ENCODE data around the gene FAT3. TPM values are rescaled to one million over a fixed set of nuclear protein-coding genes. Genes with fewer than 3 reads are reported as not detected.
A peak's percentile ranks its signal among the peaks of the same experiment; 100 is the strongest.

FAT3 gene
- 1.4 and 1.7 TPM in 2 replicates for total RNA-seq

DNA sequence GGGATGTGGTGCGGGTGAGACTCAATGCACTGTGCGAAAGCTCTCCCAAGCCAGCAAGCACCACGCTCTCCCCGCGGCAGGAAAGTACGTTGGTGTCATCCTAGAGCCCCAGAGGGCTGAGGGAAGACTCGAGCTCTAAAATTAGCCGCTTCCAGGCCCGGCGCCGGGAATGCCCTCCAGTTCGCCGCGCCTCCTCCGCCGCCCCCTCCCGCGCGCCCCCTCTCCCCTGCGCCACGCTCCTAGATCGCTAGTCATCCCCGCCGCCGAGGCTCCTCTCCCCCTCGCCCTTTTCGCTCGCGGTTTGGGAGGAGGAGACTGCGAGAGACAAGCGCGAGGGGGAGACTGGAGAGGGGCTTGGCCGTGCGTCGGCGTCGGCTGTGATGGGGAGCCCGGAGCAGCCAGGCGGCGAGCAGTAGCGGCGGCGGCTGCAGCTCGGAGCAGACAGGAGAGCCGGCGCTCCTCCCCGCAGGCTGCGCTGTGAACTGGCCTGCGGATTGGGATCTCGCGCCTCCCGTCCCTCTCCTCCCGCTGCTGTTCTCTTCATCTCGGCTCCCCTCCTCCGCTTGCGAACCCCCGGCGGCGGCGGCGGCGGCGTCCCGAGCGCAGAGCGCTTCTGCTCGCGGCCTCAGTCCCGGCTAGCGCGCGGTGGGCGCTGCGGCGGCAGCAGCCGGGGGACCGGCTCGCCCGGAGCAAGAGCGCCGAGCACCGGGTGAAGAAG lies at the start of gene FAT3:
FAT3 (plus strand) TSS at position 412 of the 718 bp plus-strand sequence. CDS start 127,295 bp downstream, outside the sequence.
- H3K27me3 ChIP-seq (ENCODE audit: control insufficient read depth, insufficient read depth, low read length): peaks cover 25% of the 10 kb centered on the region
- H3K4me3 ChIP-seq (ENCODE audit: low read depth, low read length): peak within 1 kb of the TSS; percentile 44
- DNase-seq (ENCODE audit: low read depth): no peak
- TF ChIP-seq, protein P1, sequence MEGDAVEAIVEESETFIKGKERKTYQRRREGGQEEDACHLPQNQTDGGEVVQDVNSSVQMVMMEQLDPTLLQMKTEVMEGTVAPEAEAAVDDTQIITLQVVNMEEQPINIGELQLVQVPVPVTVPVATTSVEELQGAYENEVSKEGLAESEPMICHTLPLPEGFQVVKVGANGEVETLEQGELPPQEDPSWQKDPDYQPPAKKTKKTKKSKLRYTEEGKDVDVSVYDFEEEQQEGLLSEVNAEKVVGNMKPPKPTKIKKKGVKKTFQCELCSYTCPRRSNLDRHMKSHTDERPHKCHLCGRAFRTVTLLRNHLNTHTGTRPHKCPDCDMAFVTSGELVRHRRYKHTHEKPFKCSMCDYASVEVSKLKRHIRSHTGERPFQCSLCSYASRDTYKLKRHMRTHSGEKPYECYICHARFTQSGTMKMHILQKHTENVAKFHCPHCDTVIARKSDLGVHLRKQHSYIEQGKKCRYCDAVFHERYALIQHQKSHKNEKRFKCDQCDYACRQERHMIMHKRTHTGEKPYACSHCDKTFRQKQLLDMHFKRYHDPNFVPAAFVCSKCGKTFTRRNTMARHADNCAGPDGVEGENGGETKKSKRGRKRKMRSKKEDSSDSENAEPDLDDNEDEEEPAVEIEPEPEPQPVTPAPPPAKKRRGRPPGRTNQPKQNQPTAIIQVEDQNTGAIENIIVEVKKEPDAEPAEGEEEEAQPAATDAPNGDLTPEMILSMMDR (IDR thresholded peaks at IDR 0.05; ENCODE audit: insufficient read depth, low read length, poor library complexity, severe bottlenecking): no peak
- no peaks in the 10 kb centered on the region for H3K36me3 ChIP-seq (ENCODE audit: control insufficient read depth, insufficient read depth, low read length)

DNA sequence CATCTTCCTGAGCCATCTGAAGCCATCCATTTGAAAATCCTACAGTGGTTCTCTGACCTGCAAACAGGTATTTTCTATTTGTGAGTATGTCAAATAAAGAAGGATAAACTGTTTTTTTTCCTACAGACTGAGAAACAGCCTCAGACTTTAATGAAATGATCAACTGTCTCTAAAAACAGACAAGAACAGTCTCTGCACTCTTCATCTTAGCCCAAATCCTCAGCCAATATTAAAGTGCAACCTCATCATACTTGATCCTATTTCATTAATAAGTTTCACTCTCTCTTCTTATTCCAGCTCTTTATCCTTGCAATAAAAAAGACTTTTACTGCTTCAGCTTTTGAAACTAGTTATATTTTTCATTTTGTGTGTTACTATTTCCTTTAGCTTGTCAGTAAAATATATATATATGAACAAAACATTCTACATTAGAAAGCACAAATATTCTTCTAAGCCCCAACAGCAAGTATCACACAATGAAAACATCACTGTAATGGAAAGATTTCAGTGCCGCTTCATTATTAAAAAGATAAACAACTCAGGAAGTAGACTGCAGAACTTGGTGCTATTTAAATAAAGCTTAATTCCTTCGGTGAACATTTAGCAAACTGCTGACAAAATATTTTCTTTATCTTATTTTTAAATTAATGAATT lies 45.5 kb upstream of the FAT3 start:
- Histone ChIP-seq H3K4me3 (ENCODE audit: low read depth, low read length) (no peak overlapping the region), H3K36me3 (ENCODE audit: control insufficient read depth, insufficient read depth, low read length) (no peaks in the 10 kb centered on the region), H3K27me3 (ENCODE audit: control insufficient read depth, insufficient read depth, low read length) (no peaks in the 10 kb centered on the region)
- DNase-seq (ENCODE audit: low read depth): no peak
- TF ChIP-seq, protein P1 (IDR thresholded peaks at IDR 0.05; ENCODE audit: insufficient read depth, low read length, poor library complexity, severe bottlenecking): no peak

DNA sequence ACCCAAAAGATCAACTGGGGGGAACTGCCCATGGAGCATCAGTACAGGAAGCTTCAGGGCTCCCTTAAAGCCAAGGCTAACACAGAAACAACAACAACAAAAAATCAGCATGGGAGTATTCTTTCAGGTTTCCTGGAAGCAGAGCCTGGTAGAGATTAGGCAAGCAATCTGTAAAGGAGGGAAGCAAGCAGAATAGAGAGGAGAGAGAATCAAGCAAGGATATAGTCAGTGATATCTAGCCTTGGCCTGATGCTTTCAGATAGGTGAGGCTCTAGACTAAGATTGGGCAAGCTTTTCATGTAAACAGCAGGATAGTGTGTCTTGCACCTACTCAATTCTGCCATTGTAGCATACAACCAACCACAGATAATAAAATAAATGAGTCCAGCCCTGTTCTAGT lies 44.4 kb upstream of the FAT3 start:
- Histone ChIP-seq H3K4me3 (ENCODE audit: low read depth, low read length) (no peak overlapping the region), H3K36me3 (ENCODE audit: control insufficient read depth, insufficient read depth, low read length) (no peaks in the 10 kb centered on the region), H3K27me3 (ENCODE audit: control insufficient read depth, insufficient read depth, low read length) (no peaks in the 10 kb centered on the region)
- TF ChIP-seq, protein P1 (IDR thresholded peaks at IDR 0.05; ENCODE audit: insufficient read depth, low read length, poor library complexity, severe bottlenecking): no peak
- no peak for DNase-seq (ENCODE audit: low read depth)

DNA sequence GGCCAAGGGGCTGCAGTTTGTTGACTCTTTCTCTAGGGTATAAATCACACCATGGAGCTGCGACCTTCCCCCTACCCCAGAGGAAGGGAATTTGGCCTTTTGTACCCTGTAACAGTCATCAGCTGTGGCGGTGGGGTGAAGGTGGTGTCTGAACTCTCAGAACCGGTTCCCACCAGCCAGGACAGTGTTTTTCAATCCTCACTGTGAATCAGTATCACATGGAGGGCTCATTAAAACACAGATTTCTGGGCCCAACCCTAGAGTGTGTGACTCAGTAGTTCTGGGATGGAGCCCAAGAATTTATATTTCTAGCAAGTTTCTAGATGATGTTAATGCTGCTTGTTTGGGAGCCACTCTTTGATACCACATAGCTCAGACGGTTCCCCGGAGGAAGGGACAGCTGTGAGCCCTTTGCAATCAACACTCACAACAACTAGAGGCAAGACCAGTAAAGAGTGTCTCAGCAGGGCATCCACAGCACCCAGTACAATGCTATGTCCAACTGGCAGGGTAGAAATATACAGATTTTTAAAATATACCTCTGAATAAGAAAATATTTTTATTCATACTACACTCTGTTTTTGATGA lies 43.9 kb upstream of the FAT3 start:
- TF ChIP-seq, protein P1 (IDR thresholded peaks at IDR 0.05; ENCODE audit: insufficient read depth, low read length, poor library complexity, severe bottlenecking): no peak
- H3K27me3 ChIP-seq (ENCODE audit: control insufficient read depth, insufficient read depth, low read length): no peaks in the 10 kb centered on the region
- no peaks in the 10 kb centered on the region for H3K36me3 ChIP-seq (ENCODE audit: control insufficient read depth, insufficient read depth, low read length)
- H3K4me3 ChIP-seq (ENCODE audit: low read depth, low read length): no peak overlapping the region
- DNase-seq (ENCODE audit: low read depth): peak; percentile 1

DNA sequence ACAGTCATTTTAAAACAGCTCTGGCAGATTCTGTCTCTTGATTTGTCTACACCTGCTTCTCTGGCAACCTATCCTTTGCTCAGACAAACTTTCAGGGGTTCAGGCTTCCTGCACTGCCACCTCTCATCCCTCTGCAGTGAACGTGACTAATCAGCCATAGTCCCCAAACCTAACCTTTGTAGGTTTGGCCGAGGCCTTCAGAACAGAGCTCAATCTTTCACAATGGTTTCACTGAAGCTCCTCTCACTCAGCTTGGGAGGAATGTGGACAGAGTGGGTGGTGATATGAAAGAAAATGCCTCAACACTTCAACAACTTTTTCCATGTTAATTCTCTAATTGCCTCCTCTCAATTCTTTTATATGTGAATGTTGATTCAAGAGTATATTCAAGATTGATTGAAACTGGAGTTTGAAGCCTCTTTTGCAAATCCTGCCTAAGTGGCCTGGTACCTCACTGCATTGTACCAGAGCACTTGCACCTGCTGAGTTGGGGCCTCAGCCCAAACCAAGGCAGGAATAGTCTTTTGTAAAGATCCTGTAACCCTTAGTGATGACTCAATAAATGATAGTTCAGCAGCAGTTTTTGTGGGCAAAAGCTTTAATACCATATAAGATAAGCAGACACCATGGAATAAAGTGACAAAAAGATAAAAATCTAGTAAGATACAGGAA lies 33.9 kb upstream of the FAT3 start:
- H3K4me3 ChIP-seq (ENCODE audit: low read depth, low read length): no peak overlapping the region
- no peaks in the 10 kb centered on the region for H3K36me3 ChIP-seq (ENCODE audit: control insufficient read depth, insufficient read depth, low read length)
- DNase-seq (ENCODE audit: low read depth): no peak
- TF ChIP-seq, protein P1 (IDR thresholded peaks at IDR 0.05; ENCODE audit: insufficient read depth, low read length, poor library complexity, severe bottlenecking): no peak
- H3K27me3 ChIP-seq (ENCODE audit: control insufficient read depth, insufficient read depth, low read length): no peaks in the 10 kb centered on the region

Data from kidney epithelial cell (primary cell).